Stimulated activated CD4-positive, alpha-beta T cell treated with anti-CD3 and anti-CD28 coated beads, Interleukin-1b, Interleukin-23, amount 100 ng/mL, for 48 hours (primary cell): ENCODE results near the gene POLR3C.
A peak's percentile ranks its signal among the peaks of the same experiment; 100 is the strongest.
"Not testable (repeated sequence)": the region's sequence is repeated elsewhere in the genome, so short reads cannot be mapped to it uniquely, and the experiment has no call there.

Experiments
- DNase-seq: peaks from one replicate; pipeline ENCODE4 v3.0.0-alpha.2; 2020

Gene POLR3C

DNA sequence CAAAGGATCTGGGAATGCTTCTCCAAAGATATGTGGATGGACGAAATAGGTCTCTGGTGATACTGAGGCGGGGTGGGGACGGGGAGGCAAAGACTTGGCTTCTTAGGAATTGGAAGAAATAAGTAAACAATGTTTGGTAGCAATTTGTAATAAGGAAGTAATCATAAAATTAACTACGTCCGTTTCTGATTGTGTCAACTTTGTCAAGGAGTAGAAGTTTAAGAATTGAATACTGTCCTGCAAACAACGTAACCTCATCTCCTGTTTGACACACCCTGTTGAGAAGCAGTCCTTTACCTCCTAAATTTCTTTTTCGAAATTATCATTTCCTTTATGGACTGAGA is 471 bp downstream of the POLR3C start:
- no peak for DNase-seq

DNA sequence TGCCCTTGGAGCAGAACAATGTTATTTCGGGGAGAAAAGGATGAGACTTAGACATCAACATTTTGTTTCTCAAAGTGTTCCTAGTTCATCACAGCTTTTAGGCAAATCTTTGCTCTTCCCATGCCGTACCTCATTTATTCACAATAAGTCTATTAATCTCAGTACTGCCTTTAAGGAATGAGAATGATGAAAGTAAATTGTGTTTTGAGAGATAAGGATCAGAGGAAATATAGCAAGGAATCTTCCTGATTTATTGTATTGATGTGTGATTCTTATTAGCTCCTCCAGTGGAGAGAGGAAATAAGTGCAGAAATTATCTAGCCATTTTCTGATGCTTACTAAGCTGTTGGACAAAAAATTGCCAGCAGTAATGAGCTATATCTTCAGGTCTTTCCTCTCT is 2.0 kb downstream of the POLR3C start:
- no peak for DNase-seq

DNA sequence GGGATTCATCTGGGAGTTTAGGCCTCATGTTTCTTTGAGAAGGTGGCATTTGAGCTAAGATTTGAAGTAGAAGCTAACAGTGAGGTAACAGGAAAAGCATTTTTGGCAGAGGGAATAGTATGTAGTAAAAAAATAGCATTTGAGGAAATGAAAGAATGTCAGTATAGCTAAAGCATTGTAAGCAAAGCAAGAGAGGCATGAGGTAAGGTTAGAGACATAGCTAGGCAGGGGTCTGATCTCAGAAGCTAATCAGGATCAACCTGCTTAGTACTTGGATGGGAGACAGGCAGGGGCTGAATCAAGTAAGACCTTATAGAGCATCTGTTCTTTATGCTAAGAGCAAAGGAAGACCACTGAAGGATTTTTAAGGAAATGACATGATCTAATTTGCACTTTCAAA is 4.0 kb downstream of the POLR3C start:
- no peak for DNase-seq

DNA sequence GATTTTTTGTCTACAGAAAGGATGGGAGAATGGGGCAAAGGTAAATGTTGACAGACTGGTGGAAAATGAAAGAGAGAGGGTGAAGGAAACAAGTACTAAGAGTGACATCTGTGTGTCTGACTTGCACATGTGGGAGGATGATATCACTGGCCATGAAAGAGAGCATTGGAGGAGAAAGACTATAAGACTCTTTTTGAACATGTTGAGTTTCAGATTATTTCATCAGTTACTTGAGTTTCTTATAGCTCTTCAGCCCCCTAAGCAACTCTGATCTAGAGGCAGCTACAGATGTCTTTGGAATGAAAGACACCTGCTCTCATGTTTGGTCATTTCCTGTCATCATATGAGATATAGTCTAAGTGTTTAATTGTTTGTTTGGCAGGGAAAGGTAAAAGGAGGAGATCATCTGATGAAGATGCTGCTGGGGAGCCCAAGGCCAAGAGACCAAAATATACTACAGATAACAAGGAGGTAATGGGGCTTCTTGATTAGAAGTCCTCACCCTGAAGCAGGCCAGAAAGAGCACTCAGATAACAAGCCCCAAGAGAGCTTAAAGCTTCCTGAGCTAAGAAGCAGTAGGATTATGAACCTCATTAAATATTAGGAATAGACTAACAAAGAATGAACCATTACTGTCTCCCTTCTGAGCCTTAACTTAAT is 4.5 kb downstream of the POLR3C start:
- no peak for DNase-seq

DNA sequence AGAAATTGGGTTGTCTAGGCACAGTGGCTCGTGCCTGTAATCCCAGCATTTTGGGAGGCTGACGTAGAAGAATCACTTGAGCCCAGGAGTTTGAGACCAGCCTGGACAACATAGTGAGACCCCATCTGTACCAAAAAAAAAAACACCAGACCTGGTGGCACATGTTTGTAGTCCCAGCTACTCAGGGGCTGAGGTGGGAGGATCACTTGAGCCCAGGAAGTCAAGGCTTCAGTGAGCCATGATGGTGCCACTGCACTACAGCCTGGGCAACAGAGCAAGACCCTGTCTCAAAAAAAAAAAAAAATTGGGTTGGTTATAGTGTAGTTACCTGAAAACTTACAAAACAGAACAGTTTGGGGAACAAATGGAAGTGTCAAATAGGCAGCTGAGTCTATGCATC is 6.8 kb downstream of the POLR3C start:
- not testable (repeated sequence) for DNase-seq

DNA sequence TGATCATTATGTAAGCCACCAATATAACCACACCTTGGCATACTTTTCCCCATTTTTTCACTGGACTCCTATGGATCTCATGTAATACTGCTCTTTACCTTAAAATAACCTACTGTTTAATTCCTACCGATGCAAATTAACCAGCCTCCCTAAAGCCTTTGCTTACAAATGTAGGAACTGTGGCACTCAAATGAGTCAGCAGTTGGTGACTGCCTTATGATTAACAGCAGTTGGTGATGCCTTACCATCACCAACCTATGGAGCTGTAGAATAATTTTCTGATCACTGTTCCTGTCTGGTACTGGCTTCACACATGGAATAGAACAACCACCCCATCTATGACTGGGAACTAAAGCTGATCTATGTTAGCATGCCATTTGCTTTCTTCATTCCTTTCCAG is 13.7 kb downstream of the POLR3C start:
- no peak for DNase-seq

DNA sequence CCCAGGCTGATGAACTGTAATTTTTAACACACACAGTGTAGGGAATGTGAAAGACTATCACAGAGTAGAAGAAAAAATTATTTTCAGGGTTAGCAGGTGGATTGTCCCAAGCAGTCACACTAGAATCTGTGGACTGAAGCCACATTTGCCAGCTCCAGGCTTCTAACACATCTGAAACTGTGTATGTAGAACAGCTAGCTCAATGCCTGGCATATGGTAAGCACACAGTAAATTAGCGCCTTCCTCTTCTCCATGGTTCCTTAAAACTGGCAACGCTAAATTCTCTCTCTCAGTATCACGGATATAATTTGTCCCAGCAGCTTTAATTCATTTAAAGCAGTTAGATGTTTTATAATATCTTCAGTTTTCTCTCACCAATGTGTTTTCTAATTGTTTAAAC is 19.0 kb downstream of the POLR3C start:
- no peak for DNase-seq

DNA sequence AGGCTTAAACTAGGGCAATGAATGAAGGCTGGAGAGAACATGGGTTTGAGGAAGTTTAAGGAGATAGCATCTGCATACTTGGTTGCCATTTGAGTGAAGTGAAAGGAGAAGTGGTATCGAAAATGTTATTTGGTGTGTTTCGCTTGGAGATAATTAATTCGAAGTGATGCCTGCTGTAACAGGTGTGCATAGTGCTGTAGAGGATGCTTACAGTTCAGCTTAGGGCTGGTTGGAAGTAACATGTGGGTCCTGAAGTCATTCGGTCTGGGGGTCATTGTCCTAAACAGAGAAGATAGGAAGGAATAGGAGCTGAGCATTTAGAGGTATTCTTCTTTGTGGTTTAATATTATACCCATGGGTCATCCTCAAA is 21.1 kb downstream of the POLR3C start:
- DNase-seq: no peak

DNA sequence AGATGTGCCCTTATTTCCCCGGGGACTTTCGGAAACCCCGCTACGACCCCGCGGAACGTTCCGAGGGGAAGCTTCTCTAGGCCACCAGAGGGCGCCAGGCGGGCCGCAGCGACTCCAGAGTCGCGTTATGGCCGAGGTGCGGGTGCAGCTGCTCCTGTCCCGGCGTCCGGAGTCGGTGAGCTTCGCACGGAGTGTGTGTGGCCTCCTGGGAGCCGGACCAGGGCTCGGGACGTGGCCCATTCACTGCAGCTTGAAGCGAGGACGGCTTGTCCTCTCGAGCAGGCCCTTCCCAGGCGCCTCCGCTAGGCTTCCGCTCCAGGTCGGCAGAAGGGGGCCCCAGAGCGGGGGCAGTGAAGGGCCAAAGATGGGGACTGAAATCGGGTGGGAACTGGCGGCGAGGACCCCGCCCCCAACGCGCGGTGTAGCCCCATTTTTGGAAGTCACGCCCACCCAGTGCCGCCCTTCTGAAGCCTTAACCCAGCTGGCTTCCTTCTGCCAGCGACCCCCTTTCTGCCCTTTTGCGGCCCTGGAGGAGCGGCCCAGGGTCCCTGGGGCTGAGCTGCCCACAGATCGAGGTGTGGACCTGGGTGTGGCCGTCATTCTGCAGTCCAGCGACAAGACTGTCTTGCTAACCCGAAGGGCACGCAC is 21.6 kb downstream of the POLR3C start, which contains the start of gene NUDT17:
TSS of gene NUDT17 (plus strand) at position 117 of the 648 bp plus-strand sequence. CDS start at position 128, 11 bp downstream.
- DNase-seq: peak; percentile 73

DNA sequence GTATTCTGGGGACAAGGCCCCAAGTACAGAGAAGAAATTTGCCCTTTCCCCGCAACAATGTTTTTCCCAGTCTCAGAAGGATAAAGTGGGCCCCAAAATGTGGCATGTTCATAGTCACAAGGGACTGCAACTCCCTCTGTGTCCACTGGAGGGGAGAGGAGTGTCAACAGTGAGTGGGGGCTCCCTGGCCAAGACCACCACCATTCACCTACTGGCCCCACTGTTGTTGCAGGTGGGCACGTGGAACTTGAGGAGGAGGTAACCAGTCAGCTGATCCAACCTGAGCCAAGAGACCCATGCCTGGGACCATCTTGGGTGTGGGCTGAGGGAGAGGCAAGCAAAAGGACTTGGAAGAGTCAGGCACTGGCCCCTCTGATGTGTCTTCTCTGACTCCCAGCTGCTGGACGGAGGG is 22.2 kb downstream of the POLR3C start:
- DNase-seq: peak; percentile 21

DNA sequence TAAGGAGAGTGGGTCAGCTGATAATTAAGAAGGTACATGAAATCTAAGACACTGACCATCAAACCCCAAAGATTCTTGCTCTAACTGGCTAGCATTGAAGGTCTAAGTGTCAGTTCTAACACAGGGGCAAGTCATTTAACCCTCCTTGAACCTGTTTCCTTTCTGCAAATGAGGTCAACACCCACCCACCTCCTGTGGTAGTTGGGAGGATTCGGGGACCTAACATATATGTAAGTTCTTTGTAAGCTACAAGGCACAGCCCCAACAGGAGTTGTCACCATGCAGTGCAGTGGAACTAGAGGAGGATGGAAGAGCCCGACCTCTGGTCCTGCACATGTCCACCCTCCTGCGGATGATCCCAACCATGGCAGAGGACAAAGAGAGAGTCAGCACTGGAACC is 23.8 kb downstream of the POLR3C start:
- DNase-seq: no peak

DNA sequence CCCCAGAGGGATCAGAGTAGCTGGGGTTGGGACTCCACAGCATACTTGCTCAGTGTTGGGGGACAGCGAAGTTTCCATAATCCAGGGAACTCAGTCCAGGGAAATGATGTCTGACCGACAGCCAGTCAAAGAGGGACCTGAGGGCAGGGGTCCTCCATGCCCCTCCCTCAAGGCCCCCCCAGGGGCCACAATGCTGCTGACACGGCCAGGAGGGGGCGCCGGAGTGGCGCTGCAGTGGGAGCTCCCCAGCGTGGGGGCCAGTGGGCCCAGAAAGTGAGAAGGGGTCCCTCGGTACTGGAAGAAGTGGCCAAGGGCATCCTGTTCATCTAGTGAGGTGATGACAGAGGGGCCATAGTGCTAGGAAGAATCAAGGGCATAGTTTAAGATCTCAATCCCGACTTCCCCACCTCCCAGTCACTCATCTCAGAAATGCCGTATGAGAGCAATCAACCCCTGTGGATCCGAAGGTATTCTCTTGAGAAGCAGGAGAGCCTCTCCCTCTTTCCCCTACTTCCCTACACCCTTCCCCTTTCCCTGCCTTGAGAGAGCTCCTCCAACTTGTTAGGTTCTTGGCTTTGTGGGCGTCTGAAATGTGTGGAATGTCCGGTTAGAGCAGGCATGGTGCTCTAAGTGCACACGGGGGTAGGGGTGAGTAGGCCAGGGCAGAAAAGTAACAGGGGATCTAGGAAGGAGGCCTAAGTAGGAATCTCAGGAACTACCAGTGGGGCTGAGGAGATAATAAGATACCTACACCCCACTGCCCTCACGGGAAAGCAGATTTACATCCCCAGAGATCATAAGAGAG is 25.6 kb downstream of the POLR3C start:
- DNase-seq: no peak

DNA sequence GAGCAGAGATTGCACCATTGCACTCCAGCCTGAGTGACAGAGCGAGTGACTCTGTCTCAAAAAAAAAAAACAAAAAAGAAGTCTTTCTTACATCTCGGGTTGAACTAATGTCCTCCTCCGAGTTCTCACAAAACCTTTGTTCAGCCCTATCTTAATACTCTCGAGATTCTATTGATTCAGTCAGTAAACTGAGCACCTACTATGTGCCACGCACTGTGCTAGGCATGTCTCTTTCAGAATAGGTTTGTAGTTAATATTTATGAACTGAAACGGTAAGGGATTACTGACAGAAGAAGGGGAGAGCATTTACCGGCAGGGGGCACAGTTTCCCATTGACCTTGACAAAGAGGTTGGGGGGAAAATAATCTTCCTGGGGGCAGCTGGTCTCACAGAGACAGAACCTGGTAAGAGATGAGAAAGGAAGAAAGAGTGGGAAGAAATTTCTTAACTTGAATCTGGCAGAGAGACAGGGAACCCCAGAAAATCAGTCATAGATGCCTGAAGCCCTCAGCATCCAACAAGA is 31.5 kb downstream of the POLR3C start:
- DNase-seq: no peak

DNA sequence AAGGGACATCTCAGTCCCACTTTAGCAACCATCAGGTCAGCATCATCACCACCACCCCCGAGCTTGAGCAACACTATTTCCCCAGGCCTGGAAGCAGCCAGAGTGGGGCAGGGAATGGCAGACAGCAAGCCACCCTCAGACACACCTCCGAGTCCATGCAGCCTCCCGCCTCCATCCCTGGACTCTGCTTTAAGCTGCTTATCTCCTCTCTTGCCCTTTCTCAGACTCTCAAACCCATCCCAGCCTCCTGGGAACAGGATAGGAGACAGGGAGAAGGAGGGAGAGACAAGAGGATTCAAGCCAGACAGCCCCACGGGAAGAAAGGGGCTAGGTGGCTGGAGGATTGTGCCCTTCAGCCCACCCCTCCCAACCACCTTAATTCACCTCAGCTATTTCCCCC is 33.2 kb downstream of the POLR3C start:
- no peak for DNase-seq

DNA sequence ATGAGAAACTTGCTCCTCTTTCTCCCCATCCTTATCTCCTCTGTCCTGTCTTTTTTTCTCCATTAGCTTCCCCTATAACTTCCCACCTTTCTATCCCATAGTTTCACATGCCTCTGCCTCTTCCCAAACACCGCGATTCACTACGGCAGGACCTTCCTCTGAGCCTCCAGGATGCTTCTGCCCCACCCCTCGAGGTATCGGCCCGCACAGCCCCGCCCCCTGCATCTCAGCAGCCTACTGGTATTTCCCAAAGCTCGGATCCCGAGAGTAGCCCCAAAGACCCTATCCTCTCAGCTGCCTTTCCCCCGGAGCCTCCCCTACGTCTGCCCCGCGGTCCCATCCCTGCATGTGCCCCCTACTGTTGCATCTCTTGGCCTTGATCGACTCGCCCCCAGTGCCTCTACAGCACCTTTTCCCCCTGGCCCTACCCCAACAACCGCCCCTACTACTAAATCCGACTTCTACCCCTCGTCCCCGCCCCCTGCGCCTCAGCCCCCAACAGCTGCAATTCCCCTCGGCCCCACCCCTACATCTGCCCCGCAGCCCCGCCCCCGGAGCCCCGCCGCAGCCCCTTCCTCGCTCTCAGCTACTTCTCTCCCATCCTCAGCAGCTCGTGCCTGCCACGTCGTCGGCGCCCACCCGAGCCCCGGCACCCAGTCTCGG is 34.4 kb downstream of the POLR3C start:
- DNase-seq: peak; percentile 30

DNA sequence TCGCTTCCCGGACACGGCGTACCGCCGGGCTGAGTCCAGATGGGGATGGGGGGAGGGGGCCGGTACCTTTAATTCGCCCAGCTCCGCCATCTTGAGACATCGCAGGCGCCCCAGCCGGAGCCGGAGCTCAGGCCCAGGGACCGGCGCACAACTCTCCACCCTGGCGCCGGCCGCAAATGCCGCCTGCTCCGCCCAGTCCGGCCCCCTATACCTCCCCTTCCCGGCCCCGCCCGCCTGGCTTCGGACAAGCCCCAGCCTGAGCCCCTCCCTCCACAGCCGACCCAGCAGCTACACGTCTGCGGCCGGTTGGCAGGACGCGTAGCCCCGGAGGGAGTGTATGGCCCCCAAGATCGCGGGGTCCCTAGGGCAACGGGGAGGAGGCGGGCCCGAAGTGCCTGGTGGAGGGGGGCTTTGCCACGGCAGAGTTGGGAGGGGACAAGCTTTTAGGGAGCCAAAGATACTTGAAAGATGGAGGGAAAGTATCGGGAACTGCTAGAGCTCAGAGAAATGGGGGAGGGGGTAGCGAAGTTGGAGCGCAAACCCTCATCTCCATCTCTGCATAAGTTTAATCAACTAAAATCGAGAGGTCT is 35.0 kb downstream of the POLR3C start, which contains the start of gene PIAS3:
TSS of gene PIAS3 (minus strand) at position 181 of the 590 bp plus-strand sequence. CDS start at position 90, 91 bp downstream.
- peak; percentile 87 for DNase-seq

DNA sequence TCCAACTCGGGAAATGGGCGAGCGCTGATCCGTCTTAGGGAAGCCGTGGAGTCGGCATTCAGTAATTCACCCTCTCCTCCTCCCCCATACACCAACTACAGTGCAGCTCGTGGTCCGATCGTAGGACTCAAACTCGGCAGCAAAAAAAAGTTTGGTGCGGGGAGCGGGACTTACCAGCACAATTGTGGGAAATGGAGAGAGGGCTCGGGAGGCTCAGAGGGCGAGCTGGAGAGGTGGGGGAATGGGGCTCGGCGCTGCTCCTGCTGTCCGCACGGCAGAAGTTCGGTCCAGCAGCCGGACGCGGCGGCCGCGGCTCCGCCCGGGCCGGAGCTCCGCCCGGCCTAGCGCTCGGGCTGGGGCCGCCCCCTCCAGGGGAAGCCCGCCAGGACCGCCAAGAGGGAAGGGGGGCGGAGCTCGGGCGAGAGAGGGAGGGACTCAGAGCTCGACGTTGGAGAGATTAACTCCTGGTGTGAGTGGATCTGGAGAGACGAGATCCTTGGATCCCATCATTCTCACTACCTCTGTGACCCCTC is 35.6 kb downstream of the POLR3C start:
- DNase-seq: peak; percentile 71

DNA sequence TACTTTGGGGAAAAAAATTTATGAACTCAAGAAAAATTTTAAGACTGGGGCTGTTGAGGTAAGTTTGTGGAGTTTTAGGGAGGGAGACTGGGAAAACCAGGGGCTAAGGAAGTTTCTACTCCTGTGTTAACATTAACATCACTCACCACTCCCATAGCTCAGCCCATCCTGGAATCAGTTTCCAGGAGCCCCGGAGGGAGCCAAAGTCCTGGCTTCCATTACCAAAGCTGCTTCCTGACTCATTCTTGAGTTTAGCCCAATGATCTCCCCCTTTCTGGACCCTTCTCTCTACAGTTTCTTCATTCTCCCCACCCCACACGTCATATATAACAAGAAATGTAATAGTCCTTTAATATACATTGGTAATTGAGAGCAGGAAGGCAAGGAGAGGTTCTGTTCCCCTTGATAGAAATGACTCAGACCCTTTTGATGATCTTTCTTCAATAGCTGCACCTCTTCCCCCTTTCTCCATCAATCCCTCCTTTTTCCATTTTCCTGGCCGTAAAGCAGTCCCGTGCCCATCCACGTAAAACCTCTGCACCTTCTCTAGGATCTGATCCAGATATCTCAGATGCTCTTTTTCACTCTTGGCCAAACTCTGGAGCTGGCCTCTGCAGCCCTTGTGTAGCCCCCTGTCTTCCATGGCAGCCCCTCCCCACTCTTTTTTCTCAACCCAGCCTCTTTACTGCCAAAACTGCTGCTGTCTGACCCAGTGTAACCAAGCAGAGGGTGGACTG is 39.5 kb downstream of the POLR3C start:
- DNase-seq: no peak

DNA sequence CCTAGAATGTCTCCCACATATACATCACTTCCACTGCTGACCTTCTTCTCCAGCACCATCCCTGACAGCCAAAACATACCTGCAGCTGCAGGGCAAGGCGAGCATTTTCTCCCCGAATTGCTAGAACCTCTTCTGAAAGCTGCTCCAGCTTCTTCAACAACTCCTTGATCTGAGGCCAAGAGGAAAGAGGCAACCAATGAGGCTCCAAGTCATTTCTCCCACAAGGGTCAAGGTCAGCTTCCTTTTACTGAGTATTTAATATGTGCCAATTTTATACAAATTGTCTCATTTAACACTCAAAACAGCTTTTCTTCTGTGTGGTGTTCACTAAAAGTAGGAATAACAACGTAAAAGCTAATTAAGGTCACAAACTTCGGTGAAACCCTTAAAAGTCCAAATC is 44.2 kb downstream of the POLR3C start:
- no peak for DNase-seq

DNA sequence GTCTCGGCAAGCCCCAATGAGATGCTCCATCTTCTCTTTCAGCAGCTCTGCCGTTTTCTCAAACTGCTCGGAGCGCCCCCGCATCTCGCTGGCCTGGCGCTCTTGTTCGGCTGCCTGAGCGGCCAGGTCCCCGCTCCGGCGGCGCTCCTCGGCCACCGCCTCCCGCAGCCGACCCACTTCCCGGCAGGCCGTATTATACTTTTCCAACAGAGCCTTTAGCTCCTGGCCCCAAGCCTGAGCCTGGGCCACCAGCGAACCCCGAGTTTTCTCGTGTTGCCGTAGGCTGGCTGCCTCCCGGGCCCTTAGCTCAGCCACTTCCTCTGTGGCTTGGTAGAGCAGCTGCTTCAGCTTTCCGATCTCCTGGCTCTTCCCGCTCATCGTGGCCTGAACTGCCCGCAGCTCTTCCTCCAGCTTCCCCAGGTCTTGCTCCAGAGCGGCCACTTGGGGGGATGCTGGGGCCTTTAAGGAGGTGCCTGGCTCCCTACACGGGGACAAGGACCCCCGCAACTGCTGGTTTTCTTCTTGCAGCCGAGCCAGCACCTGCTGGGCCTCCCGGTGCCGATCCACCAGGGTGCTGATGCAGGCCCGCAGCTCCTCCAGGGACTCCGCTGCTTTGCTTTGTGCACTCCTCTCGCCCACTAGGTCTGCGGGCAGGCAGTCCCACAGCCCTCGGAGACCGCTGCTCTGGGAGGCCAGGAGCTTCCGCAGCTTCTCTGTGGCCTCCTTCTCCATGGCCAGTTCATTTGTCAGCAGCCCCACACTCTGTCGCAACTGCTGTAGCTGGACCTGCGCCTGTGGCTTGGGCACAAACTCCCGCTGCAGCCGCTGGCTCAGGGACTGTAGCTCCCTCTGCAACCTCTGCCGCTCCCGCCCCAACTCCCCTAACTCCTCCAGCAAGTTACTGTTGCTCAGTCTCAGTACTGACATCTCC is 48.3 kb downstream of the POLR3C start:
- peak; percentile 10 for DNase-seq

DNA sequence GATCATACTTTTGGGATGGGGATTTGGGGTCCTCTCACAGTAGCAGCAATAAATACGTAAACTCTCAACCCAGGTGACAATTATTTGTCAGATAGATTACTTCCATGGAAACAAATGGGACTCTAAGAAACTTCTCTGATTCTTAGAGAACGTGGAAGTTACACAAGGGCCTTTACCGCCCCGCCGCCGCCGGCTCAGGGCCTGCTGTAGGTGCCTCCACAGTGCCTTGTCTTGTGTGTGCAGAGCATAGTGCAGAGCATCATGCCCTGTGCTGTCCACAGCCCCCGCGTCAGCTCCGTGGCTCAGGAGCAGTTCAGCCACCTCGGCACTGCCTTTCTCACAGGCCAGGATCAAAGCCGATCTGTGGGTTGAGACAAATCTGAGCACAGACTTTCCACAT is 50.6 kb downstream of the POLR3C start:
- no peak for DNase-seq
